MM.1S (cell line): ENCODE measurements around the gene MRPL23.

Source experiments
- DNase-seq: peaks from one replicate; pipeline ENCODE4 v3.0.0-alpha.2; 2015
- H2AFZ ChIP-seq: fragments of 300-600 bp; sonication (generic); 2 replicates; pipeline ENCODE4 v1.6.0; 2016; ENCODE audit warnings: antibody characterized with exemption, low read length
- H3F3A ChIP-seq: fragments of 300-600 bp; sonication (generic); 2 replicates; pipeline ENCODE4 v1.6.1; 2016; ENCODE audit warnings: mild to moderate bottlenecking, antibody characterized with exemption, low read length, moderate library complexity, mixed read lengths; ENCODE audit not compliant: insufficient read depth
- H3K27ac ChIP-seq: fragments of 300-600 bp; sonication (generic); 2 replicates; pipeline ENCODE4 v1.5.1; 2016; ENCODE audit warnings: mild to moderate bottlenecking, low read length
- H3K27me3 ChIP-seq: fragments of 300-600 bp; sonication (generic); replicated peaks from 2 replicates; pipeline ENCODE4 v1.6.0; 2016; ENCODE audit warnings: low read length; ENCODE audit not compliant: insufficient read depth
- H3K36me3 ChIP-seq: fragments of 300-600 bp; sonication (generic); replicated peaks from 2 replicates; pipeline ENCODE4 v1.6.1; 2016; ENCODE audit warnings: mild to moderate bottlenecking, low read length, mixed read lengths; ENCODE audit not compliant: insufficient read depth
- H3K4me1 ChIP-seq: fragments of 300-600 bp; sonication (generic); 2 replicates; pipeline ENCODE4 v1.6.1; 2016; ENCODE audit warnings: low read length, mixed read lengths
- H3K4me2 ChIP-seq: fragments of 300-600 bp; sonication (generic); 2 replicates; pipeline ENCODE4 v1.6.0; 2016; ENCODE audit warnings: low read depth, low read length
- H3K4me3 ChIP-seq: fragments of 300-600 bp; sonication (generic); 2 replicates; pipeline ENCODE4 v1.5.1; 2016; ENCODE audit warnings: low read length, mixed read lengths
- H3K79me2 ChIP-seq: fragments of 300-600 bp; sonication (generic); 2 replicates; pipeline ENCODE4 v1.6.1; 2016; ENCODE audit warnings: mixed run types, low read length, mixed read lengths
- H3K9ac ChIP-seq: fragments of 300-600 bp; sonication (generic); 2 replicates; pipeline ENCODE4 v1.6.1; 2016; ENCODE audit warnings: low read length, mixed read lengths
- H3K9me2 ChIP-seq: fragments of 300-600 bp; sonication (generic); replicated peaks from 2 replicates; pipeline ENCODE4 v1.6.1; 2016; ENCODE audit warnings: mild to moderate bottlenecking, low read length, mixed read lengths; ENCODE audit not compliant: insufficient read depth
- H3K9me3 ChIP-seq: fragments of 300-600 bp; sonication (generic); replicated peaks from 2 replicates; pipeline ENCODE4 v1.6.1; 2016; ENCODE audit warnings: mild to moderate bottlenecking, low read length, mixed read lengths; ENCODE audit not compliant: insufficient read depth
- H4K20me1 ChIP-seq: fragments of 300-600 bp; sonication (generic); 2 replicates; pipeline ENCODE4 v1.6.1; 2016; ENCODE audit warnings: mild to moderate bottlenecking, low read length, moderate library complexity, mixed read lengths; ENCODE audit not compliant: insufficient read depth
- EZH2 ChIP-seq: fragments of 300-600 bp; sonication (generic); optimal IDR thresholded peaks from 2 replicates; pipeline ENCODE3; 2017; ENCODE audit warnings: low read depth, mild to moderate bottlenecking, antibody characterized with exemption, low read length, mixed read lengths
- EZH2phosphoT487 ChIP-seq: fragments of 300-600 bp; sonication (generic); IDR thresholded peaks from 2 replicates; pipeline ENCODE4 v1.6.1; 2018; ENCODE audit warnings: antibody characterized with exemption, low read length
- TF ChIP-seq, protein P1 (sequence below): fragments of 300-600 bp; sonication (generic); IDR thresholded peaks from 2 replicates; pipeline ENCODE4 v1.5.1; 2016; ENCODE audit warnings: antibody characterized with exemption, low read length, mixed read lengths

The MRPL23 gene

DNA sequence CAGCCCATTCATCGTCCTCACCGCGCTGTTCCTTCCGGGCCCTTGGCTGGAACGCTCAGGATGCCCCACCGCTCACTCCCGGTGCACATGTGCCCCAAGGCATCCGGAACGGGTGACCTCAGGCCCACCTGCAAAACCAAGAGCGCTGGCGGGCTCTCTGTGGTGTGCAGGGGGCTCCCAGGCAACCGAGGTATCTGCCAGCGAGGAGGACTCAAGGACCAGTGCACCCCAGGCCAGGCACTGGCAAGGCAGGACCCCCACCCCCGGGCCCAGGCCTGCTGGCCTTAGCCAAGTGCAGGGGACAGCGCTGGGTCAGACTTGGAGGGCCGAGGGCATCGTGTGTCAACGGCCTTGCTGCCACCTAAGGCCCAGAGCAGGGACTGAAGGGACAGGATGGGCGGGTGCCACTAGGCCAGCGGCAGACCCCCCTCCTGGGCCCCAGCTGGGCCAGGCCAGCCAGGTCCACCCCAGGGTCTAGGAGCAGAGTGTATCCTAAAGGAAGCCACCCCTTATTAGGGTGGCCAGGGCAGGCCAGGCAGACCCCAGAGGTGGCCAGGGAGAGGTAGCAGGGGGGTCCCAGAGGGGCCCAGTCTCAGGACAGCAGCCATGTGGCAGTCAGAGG lies 19.2 kb upstream of the MRPL23 start:
- DNase-seq, result no peak
- Histone ChIP-seq H3K9me3 (no peaks in the 10 kb centered on the region), H3F3A (no peaks in the 10 kb centered on the region), H3K4me1 (no peaks in the 10 kb centered on the region), H2AFZ (no peak overlapping the region), H3K27me3 (peaks cover 98% of the 10 kb centered on the region), H3K36me3 (no peaks in the 10 kb centered on the region), H3K9ac (no peak overlapping the region), H3K4me3 (no peak overlapping the region), H3K79me2 (no peaks in the 10 kb centered on the region), H3K27ac (no peak overlapping the region), H3K4me2 (no peak overlapping the region), H3K9me2 (no peaks in the 10 kb centered on the region), H4K20me1 (no peaks in the 10 kb centered on the region)
- TF ChIP-seq EZH2phosphoT487 (no peak), EZH2 (no peak)
- TF ChIP-seq, protein P1, sequence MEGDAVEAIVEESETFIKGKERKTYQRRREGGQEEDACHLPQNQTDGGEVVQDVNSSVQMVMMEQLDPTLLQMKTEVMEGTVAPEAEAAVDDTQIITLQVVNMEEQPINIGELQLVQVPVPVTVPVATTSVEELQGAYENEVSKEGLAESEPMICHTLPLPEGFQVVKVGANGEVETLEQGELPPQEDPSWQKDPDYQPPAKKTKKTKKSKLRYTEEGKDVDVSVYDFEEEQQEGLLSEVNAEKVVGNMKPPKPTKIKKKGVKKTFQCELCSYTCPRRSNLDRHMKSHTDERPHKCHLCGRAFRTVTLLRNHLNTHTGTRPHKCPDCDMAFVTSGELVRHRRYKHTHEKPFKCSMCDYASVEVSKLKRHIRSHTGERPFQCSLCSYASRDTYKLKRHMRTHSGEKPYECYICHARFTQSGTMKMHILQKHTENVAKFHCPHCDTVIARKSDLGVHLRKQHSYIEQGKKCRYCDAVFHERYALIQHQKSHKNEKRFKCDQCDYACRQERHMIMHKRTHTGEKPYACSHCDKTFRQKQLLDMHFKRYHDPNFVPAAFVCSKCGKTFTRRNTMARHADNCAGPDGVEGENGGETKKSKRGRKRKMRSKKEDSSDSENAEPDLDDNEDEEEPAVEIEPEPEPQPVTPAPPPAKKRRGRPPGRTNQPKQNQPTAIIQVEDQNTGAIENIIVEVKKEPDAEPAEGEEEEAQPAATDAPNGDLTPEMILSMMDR, result no peak

DNA sequence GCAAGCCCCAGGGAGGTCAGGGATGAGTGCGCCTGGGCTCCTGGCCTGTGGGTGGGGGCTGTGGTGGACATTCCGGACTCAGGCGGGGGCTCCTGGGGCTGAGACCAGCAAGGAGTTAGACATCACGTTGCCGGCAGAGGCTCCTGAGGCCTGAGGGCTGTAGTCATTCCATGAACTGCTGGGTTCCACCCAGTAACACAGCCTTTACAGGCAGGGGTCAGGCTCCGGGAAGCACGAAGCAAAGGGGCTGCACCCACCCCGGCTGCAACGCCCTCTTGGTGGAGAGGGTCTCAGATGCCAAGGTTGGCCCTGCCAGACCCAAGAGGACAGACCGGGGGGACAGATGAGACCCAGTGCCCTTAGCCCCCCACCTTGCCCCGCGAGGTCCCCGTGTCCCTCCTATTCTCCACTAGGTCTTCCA lies 18.7 kb upstream of the MRPL23 start:
- Histone ChIP-seq H3K36me3 (no peaks in the 10 kb centered on the region), H3K4me2 (no peak overlapping the region), H3K9me2 (no peaks in the 10 kb centered on the region), H3K9me3 (no peaks in the 10 kb centered on the region), H3K4me1 (no peaks in the 10 kb centered on the region), H3K4me3 (no peak overlapping the region), H3K9ac (no peak overlapping the region), H4K20me1 (no peaks in the 10 kb centered on the region), H3F3A (no peaks in the 10 kb centered on the region), H2AFZ (no peak overlapping the region), H3K27ac (no peak overlapping the region), H3K27me3 (peaks cover 97% of the 10 kb centered on the region), H3K79me2 (no peaks in the 10 kb centered on the region)
- no peak for DNase-seq
- TF ChIP-seq EZH2 (no peak), EZH2phosphoT487 (no peak)
- TF ChIP-seq, protein P1, result no peak

DNA sequence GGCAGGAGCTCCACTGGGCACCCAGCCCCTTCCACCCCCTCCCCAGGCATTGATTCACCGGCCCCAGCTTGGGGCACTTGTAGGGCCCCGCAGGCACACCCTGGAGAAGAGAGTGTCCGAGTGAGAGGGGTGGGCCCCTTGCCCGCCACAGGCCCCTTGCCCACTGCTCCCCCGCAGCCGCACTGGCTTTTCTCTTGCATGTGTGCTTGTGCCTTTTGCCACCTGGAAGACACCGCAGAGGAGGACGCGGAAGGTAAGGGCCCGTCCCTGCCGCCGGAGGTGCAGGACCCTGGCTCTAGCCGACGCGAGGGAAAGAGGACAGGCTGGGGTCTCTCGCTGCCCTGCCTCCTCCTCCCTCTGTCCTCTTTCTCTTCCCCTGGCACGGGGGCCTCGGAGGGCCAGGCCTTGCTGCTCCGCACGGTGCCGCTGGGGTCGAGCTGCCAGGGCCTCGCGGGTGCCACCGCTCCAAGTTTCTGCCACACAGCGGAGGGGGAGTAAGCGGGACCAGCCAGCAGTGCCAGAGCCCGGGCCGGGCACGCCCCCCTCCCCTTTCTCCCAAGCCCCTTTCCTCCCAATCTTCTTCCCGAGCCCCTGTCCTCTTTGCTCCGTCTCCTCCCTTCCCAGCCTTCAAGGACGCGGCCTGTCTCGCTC lies 18.1 kb upstream of the MRPL23 start:
- no peak for TF ChIP-seq EZH2
- TF ChIP-seq, protein P1, result no peak
- Histone ChIP-seq H3K4me2 (no peak overlapping the region), H3K9ac (no peak overlapping the region), H3K27me3 (peaks cover 97% of the 10 kb centered on the region), H3K27ac (no peak overlapping the region), H3K9me3 (no peaks in the 10 kb centered on the region), H3K9me2 (no peaks in the 10 kb centered on the region), H2AFZ (no peak overlapping the region), H3K4me3 (no peak overlapping the region), H3K4me1 (no peaks in the 10 kb centered on the region), H3K36me3 (no peaks in the 10 kb centered on the region), H3K79me2 (no peaks in the 10 kb centered on the region), H4K20me1 (no peaks in the 10 kb centered on the region), H3F3A (no peaks in the 10 kb centered on the region)
- DNase-seq, result no peak
